ENCODE results near the gene PTPRN2.

The PTPRN2 gene

DNA sequence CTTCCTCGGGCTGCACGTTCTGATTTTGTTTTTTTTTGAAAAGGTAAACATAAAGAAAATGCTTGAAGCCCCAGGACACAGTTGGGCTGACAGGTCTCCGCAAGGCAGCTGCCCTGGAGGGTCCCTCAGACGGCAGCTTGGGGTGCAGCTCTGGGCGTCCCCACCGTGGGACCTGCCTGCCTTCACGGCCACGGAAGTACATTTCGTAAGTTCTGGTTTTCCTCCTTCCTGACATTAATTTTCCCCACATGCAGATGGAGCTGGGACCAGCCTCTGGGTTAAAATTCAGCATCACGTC is 759.8 kb downstream of the PTPRN2 start:
- DNase-seq (ENCODE audit: low spot score) = no peak

DNA sequence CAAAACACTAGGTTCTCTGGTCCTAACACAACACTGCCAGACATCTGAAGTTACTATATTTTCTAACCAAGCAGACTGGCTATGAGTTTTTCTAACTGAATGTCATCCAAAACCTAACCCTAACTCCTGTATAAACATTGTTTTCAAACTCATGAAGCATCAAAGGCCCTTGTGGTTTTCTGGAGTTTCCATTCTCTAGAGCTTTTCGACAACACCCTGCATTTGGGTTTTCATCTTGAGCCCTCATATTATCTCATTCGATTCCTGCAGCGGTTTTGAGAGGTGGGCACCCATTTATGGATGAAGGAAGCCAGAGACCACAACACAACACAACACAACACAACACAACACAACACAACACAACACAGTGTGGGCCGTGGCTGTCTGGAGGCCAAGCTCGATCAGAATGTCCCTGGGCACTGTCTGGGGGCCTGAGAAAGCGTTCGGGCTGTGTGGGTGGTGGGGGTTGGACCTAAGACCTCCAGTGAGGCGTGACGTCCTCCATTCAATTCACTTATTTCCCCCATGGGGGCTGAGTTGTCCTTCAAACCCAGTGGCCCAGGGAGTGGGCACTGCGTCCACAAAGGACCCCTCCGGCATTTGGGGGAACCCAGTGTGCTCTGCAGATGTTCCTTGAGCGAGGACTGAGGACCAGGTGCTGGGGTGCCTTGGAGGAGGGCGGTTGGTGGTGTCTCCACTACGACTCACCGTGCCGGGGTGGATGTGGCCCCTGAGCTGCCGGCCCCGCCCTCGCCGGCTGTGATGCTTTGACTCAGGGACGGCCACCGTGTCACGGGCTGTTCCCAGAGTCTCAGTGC is 760.4 kb downstream of the PTPRN2 start:
- no peak for DNase-seq (ENCODE audit: low spot score)

DNA sequence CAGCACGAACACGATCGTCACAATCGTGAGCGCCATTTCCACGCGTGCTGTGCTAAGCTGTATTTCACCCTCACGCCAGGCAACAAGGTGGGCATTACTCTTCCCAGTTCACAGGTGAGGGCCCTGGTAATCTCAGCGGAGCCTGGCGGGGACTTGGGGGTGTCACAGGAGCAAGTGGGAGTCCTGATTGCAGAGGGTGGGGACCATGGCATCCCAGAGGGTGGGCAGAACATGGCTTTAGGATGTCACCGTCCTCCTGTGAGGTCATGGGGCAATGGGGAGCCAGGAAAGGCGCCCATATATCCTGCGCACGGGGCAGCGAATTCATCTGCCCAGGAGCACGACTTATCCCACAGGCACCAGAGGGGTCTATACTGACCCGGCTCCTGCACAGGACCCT is 761.1 kb downstream of the PTPRN2 start:
- DNase-seq (ENCODE audit: low spot score) = no peak

DNA sequence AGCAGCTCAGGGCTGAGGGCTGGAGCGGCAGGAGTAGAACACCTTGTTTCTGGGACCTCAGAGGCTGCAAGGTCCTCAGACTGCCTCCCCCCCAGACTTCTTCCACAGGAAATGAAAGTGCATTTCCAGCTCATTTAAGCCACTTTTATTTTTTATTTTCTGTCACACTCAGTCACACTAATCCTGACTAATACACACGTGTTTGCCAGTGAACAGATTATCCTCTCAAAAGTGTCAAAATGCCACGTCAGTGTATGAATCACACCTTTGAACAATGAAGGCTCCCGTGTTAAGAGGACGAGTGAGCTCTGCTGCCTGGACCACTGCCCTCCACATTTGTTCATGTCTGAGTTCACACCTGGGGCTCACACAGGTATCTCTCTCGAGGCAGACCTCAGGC is 762.3 kb downstream of the PTPRN2 start:
- no peak for DNase-seq (ENCODE audit: low spot score)

DNA sequence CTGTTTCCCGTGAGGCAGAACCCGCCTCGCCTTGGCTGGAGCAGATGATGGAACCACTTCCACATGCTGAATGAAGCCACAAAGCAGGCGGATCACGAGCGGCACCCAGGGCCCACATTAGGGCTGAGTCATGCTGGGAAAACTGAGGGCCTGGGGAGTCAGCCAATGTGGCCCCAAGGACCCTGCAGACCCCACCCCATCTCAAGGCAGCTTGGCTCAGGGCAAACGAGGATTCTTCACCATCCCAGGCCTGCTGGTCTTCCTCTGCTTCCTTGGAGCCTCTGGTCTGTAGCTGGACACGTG is 762.9 kb downstream of the PTPRN2 start:
- no peak for DNase-seq (ENCODE audit: low spot score)

DNA sequence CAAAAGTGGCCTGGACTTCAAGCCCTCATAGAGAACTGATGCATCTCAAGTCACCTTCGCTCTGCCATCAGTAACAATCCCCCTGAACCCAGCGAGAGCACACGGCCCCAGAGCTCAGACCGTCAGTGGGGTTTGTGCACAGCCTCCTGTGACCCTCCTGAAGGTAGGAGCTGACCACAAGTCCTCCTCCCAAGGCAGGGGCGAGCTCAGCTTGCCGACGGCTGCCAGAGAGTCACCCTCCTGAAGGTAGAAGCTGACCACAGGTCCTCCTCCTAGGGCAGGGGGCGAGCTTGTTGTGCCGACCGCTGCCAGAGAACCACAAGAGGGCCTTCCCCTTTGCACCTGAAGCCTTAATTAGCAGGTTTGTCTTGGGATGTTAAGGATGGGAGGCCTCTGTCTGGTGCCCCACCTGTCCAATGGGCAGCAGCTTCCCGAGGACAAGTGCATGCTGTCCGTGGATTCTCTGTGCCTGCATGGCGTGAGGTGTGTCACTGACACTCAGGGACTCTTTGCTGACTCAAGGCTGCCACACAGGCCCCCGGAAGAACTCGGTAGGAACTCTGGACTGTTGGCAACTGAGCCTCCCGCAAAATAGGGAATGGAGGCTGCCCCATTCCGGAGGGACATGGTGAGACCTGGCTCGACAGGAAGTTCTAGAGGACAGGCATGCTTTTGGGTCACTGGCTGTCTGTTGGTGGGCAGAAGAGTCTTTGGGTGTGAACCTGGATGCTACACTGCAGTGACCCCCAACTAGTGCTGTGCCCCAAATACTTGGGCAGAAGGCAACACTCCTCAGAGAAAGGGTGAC is 763.4 kb downstream of the PTPRN2 start:
- no peak for DNase-seq (ENCODE audit: low spot score)

DNA sequence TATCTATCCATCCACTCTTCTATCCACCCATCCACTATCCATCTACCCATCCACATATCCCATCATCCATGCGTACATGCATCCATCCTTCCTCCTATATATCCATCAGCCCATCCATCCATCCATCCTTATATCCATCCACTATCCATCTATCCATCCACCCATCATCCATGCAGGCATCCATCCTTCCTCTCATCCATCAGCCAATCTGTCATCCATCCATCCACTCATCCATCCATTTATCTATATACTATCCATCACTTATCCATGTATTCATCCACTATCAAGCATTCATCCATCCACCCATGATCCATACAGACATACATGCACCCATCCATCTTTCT is 765.0 kb downstream of the PTPRN2 start:
- no peak for DNase-seq (ENCODE audit: low spot score)

DNA sequence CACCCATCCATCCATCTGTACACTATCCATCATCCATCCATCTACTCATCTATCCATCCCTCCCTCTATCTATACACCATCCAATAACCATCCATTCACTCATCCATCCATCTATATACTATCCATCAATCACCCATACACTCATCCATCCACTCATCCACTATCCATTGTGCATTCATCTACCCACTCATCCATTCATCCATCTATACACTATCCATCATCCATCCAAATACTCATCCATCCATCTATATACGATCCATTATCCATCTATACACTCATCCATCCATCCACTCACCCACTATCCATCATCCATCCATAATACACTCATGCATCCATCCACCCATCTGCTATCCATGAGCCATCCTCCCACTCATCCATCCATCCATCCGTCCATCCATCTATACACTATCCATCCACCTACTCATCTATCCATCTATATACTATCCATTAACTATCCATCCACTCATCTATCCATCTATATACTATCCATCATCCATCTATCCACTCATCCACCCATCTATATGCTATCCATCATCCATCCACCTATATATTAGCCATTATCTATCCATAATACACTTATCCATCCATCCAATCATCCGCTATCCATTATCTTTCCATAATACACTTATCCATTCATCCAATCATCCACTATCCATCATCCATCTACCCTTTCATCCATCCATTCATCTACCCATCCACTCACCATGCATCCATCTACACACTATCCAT is 765.5 kb downstream of the PTPRN2 start:
- DNase-seq (ENCODE audit: low spot score) = no peak

DNA sequence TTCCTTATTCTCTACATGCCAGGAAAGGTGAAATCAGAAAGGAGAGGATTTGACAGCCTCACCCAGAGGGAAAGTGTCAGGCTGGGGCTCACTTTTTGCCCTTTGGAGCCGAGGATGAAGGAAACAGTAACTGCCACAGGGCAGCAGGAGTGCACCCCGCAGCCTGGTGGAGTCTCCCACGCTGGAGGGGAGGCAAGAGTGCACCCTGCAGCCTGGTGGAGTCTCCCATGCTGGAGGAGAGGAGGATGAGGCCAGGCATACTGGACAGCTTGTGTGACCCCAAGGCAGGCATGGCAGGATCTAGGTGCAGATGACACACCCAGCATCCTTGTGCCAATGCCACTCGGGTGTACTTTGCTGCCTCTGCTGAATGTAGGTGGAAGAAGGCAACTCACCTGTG is 766.8 kb downstream of the PTPRN2 start:
- DNase-seq (ENCODE audit: low spot score) = no peak

DNA sequence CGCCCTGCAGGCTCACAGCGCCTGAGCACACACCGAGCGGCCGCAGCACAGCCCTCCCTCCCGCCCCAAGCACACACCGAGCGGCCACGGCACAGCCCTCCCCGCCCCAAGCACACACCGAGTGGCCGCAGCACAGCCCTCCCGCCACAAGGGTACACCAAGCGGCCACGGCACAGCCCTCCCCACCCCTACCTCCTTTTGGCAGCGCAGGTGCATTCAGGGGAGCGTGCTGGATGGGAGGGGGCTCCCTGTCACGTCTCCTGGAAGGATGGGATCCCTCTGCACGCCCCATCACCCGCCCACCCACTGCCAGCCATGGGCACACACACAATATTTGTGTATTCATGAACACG is 768.2 kb downstream of the PTPRN2 start:
- no peak for DNase-seq (ENCODE audit: low spot score)

DNA sequence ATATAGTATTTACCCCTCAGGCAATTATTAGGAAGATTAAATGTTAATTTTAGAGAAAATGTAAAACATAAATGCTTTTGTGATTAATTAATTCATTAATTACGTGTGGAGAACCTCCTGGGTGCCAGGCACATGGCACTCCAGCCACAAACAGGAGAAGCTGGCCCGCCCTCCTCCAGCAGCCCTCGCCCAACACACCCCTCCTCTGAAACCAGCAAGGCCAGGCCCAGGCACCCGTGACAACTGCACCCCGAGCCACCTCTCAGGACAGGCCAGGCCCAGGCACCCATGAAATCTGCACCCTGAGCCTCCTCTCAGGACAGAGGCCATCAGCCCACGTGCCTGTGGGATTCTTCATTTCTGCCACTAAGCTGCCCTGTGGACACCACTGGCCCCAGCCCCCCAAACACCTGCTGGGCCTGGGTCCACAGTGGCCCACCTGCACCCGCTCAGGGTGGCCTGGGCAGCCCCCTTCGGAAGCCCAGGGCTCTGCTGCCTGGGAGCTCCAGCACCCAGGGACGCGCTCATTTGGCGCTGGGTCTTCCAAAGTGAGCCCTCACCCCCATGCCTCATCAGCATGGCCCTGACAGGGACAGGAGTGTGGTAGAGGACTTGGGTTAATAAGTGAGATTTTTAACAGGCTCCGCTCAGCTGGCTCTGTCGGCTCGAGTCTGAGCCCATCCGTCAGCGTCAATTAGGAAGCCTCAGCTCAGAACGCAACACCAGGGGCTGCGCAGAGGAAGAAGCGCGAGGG is 768.7 kb downstream of the PTPRN2 start:
- DNase-seq (ENCODE audit: low spot score) = no peak

DNA sequence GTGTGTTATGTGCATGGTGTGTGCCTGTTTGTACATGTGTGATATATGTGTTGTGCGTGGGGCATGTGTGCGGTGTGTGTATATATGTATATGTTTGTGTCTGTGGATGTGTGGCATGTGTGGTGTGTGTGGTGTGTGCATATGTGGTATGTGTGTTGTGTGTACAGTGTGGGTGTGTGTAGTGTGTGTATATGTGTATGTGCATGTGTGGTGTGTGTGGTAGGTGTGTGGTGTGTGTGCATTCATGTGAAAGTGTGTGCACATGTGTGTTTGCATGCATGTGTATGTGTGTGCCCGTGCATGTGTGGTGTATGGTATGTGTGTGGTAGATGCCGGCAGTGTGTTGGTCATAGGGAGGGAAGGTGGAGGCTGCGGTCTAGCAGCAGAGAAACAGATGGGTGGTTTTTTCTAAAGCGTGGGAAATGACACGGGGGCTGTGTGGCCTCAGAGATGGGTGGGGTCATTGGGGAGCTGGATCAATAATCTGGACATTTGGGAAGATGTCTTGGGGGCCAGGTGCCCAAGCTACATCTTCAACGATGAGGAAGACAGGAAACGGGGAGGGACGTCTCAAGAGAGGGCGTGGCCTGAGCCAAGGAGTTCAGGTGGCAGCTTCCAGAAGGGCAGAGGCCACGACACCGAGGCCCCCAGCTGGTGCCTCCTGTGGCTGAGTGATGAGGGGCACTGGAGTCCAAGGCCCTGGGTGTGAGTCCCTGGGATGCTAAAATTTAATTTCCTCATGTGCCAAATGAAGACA is 769.5 kb downstream of the PTPRN2 start:
- no peak for DNase-seq (ENCODE audit: low spot score)

DNA sequence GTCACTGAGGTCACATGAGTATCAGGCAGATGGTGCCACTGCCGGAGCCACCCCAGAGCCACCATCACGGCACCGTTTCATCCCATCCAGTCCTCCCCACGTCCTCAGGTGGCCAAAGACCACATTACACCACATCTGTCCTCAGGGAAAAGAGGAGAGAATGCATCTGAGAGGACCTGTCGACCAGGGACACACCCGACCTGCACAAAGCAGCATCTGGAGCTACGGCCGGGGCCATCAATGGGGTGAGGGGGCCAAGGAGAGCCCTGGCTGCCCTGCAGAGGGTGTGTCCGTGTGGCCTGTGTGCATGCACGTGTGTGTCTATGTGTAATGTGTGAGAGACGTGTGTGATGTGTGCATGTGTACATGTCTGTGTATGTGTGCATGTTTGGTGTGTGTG is 770.2 kb downstream of the PTPRN2 start:
- no peak for DNase-seq (ENCODE audit: low spot score)

DNA sequence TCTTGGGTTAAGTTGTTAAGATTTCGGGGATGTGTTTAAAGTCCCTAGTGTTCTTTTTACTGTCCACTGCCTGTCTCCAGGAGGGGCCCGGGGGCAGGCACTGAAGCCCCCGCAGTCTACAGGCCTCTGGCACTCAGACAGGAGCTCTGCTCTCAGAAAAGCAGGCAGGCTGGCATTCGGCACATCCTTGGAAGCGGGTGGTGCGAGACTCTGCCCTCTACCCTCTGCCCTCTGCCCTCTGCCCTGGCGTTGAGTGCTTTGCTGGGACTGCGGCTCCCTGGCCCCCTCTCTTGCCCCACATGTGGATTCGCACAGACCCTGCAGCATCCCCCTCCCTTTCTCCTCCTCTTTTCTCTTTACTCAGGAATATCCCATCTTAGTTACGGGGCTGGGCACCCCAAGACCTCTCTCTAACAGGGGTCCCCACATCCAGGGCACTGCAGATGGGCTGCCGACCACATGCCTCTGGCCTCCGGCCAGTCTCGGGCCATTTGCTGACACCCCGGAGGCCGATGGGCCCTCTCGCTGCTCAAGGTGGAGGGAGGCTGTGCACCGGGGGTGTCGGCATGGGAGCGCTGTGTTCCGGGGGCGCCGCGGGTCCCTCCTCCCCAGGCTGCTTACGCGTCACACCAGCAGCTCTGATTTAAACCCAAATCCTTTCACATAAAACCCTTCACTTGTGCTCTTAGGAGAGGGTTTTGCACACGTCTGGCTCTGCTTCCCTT is 770.9 kb downstream of the PTPRN2 start:
- DNase-seq (ENCODE audit: low spot score) = no peak

DNA sequence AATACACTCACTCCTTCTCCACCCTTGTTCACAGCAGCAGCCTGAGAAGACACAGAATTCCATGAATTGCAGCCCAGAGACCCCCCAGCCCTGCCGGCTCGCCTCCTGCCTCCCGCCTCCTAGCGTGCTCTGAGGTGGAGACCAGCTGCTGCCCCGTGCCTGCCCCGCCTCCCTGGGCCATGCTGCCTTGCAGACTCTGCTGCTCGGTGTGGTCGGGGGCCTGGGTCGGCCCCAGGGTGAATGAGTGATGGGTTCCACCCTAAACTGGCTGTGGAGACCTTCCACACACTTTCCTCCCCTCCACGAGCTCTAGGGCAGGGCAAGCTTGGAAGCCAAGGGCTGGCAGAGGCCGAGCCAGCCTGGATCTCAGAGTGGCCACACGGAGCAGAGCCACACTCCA is 771.5 kb downstream of the PTPRN2 start:
- DNase-seq (ENCODE audit: low spot score) = no peak

DNA sequence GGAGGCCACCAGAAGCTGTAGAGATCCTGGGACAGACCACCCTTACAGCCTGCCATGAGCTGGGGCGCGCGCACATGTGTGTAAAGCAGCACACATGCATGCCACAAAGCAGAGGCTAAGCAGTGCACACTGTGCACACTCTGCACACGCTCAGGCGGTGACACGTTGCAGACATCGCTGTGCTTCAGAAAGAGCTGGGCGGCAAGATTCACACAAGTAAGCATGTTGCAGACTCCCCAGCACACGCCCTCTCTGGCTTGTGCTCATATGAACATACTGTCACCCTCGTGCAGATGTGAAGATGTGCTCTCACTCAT is 772.0 kb downstream of the PTPRN2 start:
- no peak for DNase-seq (ENCODE audit: low spot score)

DNA sequence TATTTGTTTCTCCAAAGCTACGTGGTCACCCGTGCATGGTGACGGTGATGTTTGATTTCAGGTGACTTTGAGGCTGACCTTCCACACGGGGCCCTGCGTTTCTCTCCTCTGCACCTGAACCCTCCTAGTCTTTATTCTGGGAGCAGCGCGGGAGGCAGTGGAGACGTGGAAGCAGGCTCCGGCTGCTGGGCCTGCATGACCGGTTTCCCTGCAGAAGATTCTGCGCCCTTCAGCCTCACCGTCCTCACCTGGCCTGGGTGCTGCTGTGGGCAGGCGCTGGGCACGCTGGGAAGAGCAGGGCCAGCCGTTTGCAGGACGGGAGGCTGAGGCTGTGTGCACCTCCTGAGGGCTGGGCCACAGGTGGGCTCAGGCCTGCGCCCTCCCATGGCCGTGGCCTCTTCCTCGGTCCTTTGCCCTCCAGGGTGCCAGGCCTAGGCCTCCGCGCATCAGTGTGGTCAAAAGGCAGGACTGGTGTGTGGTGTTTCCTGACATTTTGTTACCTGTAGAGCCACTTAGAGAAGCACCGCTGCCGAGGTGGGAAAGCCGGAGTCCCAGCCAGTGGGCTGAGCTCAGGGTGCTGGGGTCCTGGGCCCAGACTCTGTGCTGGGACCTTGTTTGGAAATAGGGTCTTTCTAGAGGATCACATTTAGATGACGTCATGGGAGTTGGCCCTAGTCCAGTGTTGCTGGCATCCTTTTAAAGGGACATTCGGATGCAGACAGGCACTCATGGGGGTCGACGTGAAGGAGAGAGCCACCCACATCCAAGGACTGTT is 772.5 kb downstream of the PTPRN2 start:
- DNase-seq (ENCODE audit: low spot score) = no peak

DNA sequence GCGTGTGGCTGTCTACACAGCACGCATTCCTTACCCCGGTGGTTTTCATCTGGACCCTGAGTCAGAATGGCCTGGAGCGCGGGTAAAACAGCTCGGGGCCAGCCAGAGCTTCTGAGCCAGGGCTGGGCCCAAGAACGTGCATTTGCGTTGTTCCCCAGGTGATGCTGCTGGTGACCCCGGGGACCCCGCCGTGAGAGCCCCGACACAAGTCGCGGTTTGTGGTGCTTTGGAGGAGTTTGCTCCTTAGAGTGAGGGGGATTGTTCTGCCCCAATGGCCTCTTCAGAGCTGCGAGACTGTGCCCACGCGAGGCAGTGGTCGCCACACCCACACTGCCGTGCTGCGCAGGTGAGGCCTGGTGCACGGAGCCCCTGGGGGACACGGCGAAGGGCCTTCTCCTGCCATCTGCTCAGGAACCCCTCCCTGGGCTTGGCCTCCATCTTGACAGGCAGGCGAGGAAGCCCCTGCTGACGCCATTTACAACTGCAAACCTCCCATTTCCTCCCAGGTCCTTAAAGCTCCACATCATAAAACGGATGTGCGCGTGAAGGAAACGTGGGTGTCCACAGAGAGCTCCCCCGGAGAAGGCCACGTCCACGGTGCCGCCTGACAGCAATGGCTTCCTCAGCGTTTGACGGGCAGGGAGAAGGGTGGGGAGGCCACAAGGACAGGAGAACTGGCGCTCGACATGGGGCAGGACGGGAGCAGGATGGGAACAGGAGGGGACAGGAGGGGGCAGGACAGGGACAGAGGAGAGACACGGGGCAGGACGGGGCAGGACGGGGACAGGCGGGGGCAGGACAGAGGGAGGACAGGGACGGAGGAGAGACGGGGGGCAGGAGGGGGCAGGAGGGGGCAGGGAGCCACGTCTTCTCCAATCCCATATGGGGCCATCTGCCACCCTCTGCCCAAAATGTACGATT is 773.6 kb downstream of the PTPRN2 start:
- DNase-seq (ENCODE audit: low spot score) = no peak

DNA sequence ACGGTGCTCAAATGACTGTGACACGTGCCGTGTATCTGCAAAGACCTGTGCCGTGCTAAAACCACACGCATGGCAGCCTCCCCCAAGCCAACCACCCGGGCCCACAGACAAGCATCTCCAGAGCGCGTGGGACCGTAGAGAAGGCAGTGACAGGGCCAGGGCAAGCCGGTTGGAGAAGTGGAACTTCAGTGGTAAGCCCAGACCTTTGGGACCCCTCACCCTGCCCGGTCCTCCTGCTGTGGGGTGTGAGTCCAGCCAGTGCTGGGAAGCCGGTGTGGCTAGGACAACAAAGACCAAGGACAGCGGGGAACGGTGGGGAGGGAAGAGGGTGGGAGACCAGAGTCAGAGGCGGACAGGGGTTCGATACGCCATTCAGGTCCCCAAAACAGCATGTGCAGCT is 774.6 kb downstream of the PTPRN2 start:
- no peak for DNase-seq (ENCODE audit: low spot score)

DNA sequence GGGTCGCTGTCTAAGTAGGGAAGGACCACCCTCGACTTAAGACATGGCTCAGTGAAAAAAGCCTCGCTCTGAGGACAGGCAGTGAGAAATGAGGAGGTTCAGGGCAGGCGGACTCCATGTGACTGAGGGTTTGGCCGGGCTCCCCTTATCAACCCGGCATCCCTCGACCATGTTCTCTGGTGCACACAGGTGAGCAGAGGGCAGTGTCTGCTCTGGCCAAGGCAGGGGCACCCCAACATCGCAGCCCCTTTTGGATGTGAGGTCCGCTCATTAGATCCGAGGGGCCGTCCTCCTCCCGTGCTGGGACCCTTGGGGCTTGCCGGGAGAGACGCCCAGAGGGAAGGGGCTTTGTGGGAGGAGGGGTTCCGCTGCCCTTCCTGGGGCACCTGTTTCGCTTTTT is 775.7 kb downstream of the PTPRN2 start:
- DNase-seq (ENCODE audit: low spot score) = no peak

Measured in SW480 (cell line).